Small intestine (tissue), 7 donors: ENCODE measurements around the gene PLA2G4D. TPM values are rescaled to one million over a fixed set of nuclear protein-coding genes. Genes with fewer than 3 reads are reported as not detected.

Experiments
- DNase-seq, 2 donors: peaks; one replicate each; pipeline versions ENCODE4 v3.0.0 to v3.0.0-alpha.2; 2013
- FAIRE-seq: peaks from 2 replicates; lab custom pipeline; 2012; peaks lifted over from hg19 to GRCh38; lab: Jason Lieb, UNC
- H3K27ac ChIP-seq, 3 donors: one replicate each; pipeline ENCODE4 v1.5.1; 2013; ENCODE audit warnings: low read length in 2 of 3, mild to moderate bottlenecking in 2 of 3, control low read depth in 1 of 3, inconsistent platforms in 1 of 3, low read depth in 1 of 3, moderate library complexity in 1 of 3
- H3K27me3 ChIP-seq, 3 donors: one replicate each; pipeline ENCODE4 v1.6.1; 2013; ENCODE audit warnings: low read length in 3 of 3, inconsistent platforms in 1 of 3; ENCODE audit not compliant: control insufficient read depth in 3 of 3, insufficient read depth in 3 of 3
- H3K36me3 ChIP-seq, 3 donors: one replicate each; pipeline ENCODE4 v1.6.1; 2013; ENCODE audit warnings: low read length in 3 of 3, inconsistent platforms in 1 of 3, low read depth in 1 of 3, mild to moderate bottlenecking in 1 of 3, moderate library complexity in 1 of 3; ENCODE audit not compliant: control insufficient read depth in 3 of 3, insufficient read depth in 2 of 3
- H3K4me1 ChIP-seq, 3 donors: one replicate each; pipeline ENCODE4 v1.6.1; 2013; ENCODE audit warnings: low read length in 2 of 3, inconsistent platforms in 1 of 3, low read depth in 1 of 3, mild to moderate bottlenecking in 1 of 3, moderate library complexity in 1 of 3; ENCODE audit not compliant: control insufficient read depth in 3 of 3, insufficient read depth in 2 of 3
- H3K4me3 ChIP-seq, 3 donors: one replicate each; pipeline ENCODE4 v1.5.1; 2013; ENCODE audit warnings: low read length in 3 of 3, control low read depth in 1 of 3, inconsistent platforms in 1 of 3, low read depth in 1 of 3, mild to moderate bottlenecking in 1 of 3, moderate library complexity in 1 of 3
- H3K9me3 ChIP-seq, 2 donors: one replicate each; pipeline ENCODE4 v1.6.1; 2013; ENCODE audit warnings: low read depth in 1 of 2, low read length in 1 of 2; ENCODE audit not compliant: control insufficient read depth in 2 of 2, insufficient read depth in 1 of 2
- WGBS, 3 donors: extraction: QIAGEN DNeasy Blood & Tissue Kit; methylation state at CpG; one replicate each; pipeline ENCODE4 v1.1.7; 2013; 5-methylcytosine and 5-hydroxymethylcytosine counted together
- polyA plus RNA-seq, 4 donors: library from polyadenylated mRNA; stranded (reverse) in 3 of 4; unstranded in 1 of 4; fragments of 200-250 nt in 3 of 4; fragments of 120-200 nt in 1 of 4; gene quantifications; one replicate each; pipeline versions ENCODE4 v1.2.1 to v1.2.3, GENCODE V29; 2013
- donor health status: healthy with polysubstance abuse.
- donor health status: control.
- donor health status: control.
- donor health status: Bipolar disorder and iron deficiency.
- donor health status: healthy.

PLA2G4D gene
- polyA plus RNA-seq, 4 donors: 0.18 to 0.22 (median 0.18) TPM; not detected in 1

- H3K27ac ChIP-seq: no peak overlapping the region
- FAIRE-seq: no peak
- H3K36me3 ChIP-seq: no peaks in the 10 kb centered on the region
- no peak overlapping the region for H3K4me3 ChIP-seq
- no peak for DNase-seq
- H3K27me3 ChIP-seq: no peaks in the 10 kb centered on the region
- peaks cover 0 to 2% of the 10 kb centered on the region in 2 donors for H3K9me3 ChIP-seq
- H3K4me1 ChIP-seq: peaks cover 0 to 9% (median 0%) of the 10 kb centered on the region in 3 donors
- WGBS, 3 donors: 92 to 94% (median 92%) methylated on average over 9 of the region's 9 CpGs
These were observed 32.0 kb downstream of the PLA2G4D start for GRCh38 chr15:42062284-42062806.

GRCh38 chr15:42060797-42061196 is 33.6 kb downstream of the PLA2G4D start:
- Histone ChIP-seq H3K4me1 (peaks cover 0 to 15% (median 0%) of the 10 kb centered on the region in 3 donors), H3K4me3 (no peak overlapping the region), H3K9me3 (no peaks in the 10 kb centered on the region), H3K27ac (no peak overlapping the region), H3K27me3 (no peaks in the 10 kb centered on the region), H3K36me3 (no peaks in the 10 kb centered on the region)
- DNase-seq: no peak
- no peak for FAIRE-seq
- WGBS, 3 donors: 45 to 74% (median 49%) methylated on average over 5 of the region's 5 CpGs

- H3K27me3 ChIP-seq: no peaks in the 10 kb centered on the region
- no peaks in the 10 kb centered on the region for H3K9me3 ChIP-seq
- FAIRE-seq (no peak), DNase-seq (no peak)
- H3K4me1 ChIP-seq: peaks cover 0 to 15% (median 0%) of the 10 kb centered on the region in 3 donors
- no peak overlapping the region for H3K4me3 ChIP-seq
- H3K27ac ChIP-seq: no peak overlapping the region
- 83 to 93% (median 86%) methylated on average over 4 of the region's 4 CpGs for WGBS, 3 donors
- no peaks in the 10 kb centered on the region for H3K36me3 ChIP-seq
These were observed 33.9 kb downstream of the PLA2G4D start for GRCh38 chr15:42060477-42060763.

GRCh38 chr15:42059661-42060476 is 34.5 kb downstream of the PLA2G4D start:
- FAIRE-seq (no peak), DNase-seq (peak; percentile 38 to 72)
- no peak overlapping the region for H3K4me3 ChIP-seq
- no peak overlapping the region for H3K27ac ChIP-seq
- 46 to 49% (median 48%) methylated on average over 14 of the region's 14 CpGs for WGBS, 3 donors
- no peaks in the 10 kb centered on the region for H3K9me3 ChIP-seq
- H3K36me3 ChIP-seq: no peaks in the 10 kb centered on the region
- H3K4me1 ChIP-seq: peaks cover 0 to 15% (median 0%) of the 10 kb centered on the region in 3 donors
- no peaks in the 10 kb centered on the region for H3K27me3 ChIP-seq

- FAIRE-seq (no peak), DNase-seq (no peak)
- Histone ChIP-seq H3K27me3 (no peaks in the 10 kb centered on the region), H3K9me3 (no peaks in the 10 kb centered on the region), H3K4me1 (peaks cover 0 to 15% (median 0%) of the 10 kb centered on the region in 3 donors), H3K36me3 (no peaks in the 10 kb centered on the region), H3K27ac (no peak overlapping the region), H3K4me3 (no peak overlapping the region)
- WGBS, 3 donors: 46 to 59% (median 49%) methylated on average over 3 of the region's 3 CpGs
These were observed 35.6 kb downstream of the PLA2G4D start for GRCh38 chr15:42058791-42059190.

GRCh38 chr15:42057799-42058646 is 36.3 kb downstream of the PLA2G4D start:
- Histone ChIP-seq H3K27ac (peak overlapping the region; percentile 62 to 85 (median 83)), H3K27me3 (no peaks in the 10 kb centered on the region), H3K4me3 (no peak overlapping the region), H3K4me1 (peaks cover 0 to 15% (median 0%) of the 10 kb centered on the region in 3 donors), H3K36me3 (no peaks in the 10 kb centered on the region), H3K9me3 (no peaks in the 10 kb centered on the region)
- DNase-seq: peak in 1 of 2 donors; percentile 19
- WGBS, 3 donors: 56 to 73% (median 65%) methylated on average over 6 of the region's 6 CpGs
- FAIRE-seq: no peak

GRCh38 chr15:42056934-42057798 is 37.2 kb downstream of the PLA2G4D start:
- Histone ChIP-seq H3K4me1 (peaks cover 0 to 15% (median 0%) of the 10 kb centered on the region in 3 donors), H3K27me3 (no peaks in the 10 kb centered on the region), H3K36me3 (no peaks in the 10 kb centered on the region), H3K9me3 (no peaks in the 10 kb centered on the region), H3K4me3 (peak overlapping the region in 2 of 3 donors; percentile 13), H3K27ac (peak overlapping the region; percentile 62 to 85 (median 83))
- FAIRE-seq (no peak), DNase-seq (peak; percentile 91 to 94)
- WGBS, 3 donors: 5 to 14% (median 12%) methylated on average over 37 of the region's 37 CpGs
